Liver (tissue), 9 donors: ENCODE measurements around the gene MRAP2. TPM values are rescaled to one million over a fixed set of nuclear protein-coding genes. Genes with fewer than 3 reads are reported as not detected.

Experiments used
- DNase-seq: peaks from one replicate; pipeline ENCODE4 v3.0.0-alpha.2; 2017; ENCODE audit warnings: low spot score
- H3K27ac ChIP-seq, 2 donors: one replicate each; pipeline ENCODE4 v1.7.0; 2013; ENCODE audit warnings: inconsistent platforms in 2 of 2, low read length in 2 of 2, control low read depth in 1 of 2, low read depth in 1 of 2, mild to moderate bottlenecking in 1 of 2
- H3K27me3 ChIP-seq, 4 donors: one replicate each; pipeline versions ENCODE4 v1.6.1 to v1.7.0; 2013; ENCODE audit warnings: low read length in 3 of 4, inconsistent platforms in 1 of 4, mild to moderate bottlenecking in 1 of 4, moderate library complexity in 1 of 4; ENCODE audit not compliant: control insufficient read depth in 4 of 4, insufficient read depth in 4 of 4
- H3K36me3 ChIP-seq, 4 donors: one replicate each; pipeline versions ENCODE4 v1.6.1 to v1.7.0; 2013; ENCODE audit warnings: low read length in 3 of 4, mild to moderate bottlenecking in 3 of 4, low read depth in 1 of 4, moderate library complexity in 1 of 4; ENCODE audit not compliant: control insufficient read depth in 4 of 4, insufficient read depth in 3 of 4
- H3K4me1 ChIP-seq, 4 donors: one replicate each; pipeline versions ENCODE4 v1.6.1 to v1.7.0; 2013; ENCODE audit warnings: low read length in 3 of 4, mild to moderate bottlenecking in 3 of 4, moderate library complexity in 1 of 4; ENCODE audit not compliant: control insufficient read depth in 4 of 4, insufficient read depth in 4 of 4
- H3K4me3 ChIP-seq, 3 donors: one replicate each; pipeline versions ENCODE4 v1.6.1 to v1.7.0; 2013; ENCODE audit warnings: low read length in 3 of 3, control low read depth in 1 of 3, low read depth in 1 of 3, mild to moderate bottlenecking in 1 of 3
- H3K9ac ChIP-seq, 2 donors: one replicate each; pipeline ENCODE4 v1.7.0; 2013; ENCODE audit warnings: low read length in 2 of 2, mild to moderate bottlenecking in 2 of 2, moderate library complexity in 2 of 2, control low read depth in 1 of 2, low read depth in 1 of 2
- H3K9me3 ChIP-seq, 4 donors: one replicate each; pipeline versions ENCODE4 v1.6.1 to v1.7.0; 2013; ENCODE audit warnings: low read length in 3 of 4; ENCODE audit not compliant: control insufficient read depth in 4 of 4
- CTCF ChIP-seq: fragments of 150-350 bp; IDR thresholded peaks from 2 replicates; pipeline ENCODE4 v1.5.1; 2017; ENCODE audit warnings: improper control_type of control experiment, low read depth, low read length; ENCODE audit not compliant: missing input control
- EGR1 ChIP-seq, 2 donors: IDR thresholded peaks; 2 replicates each; pipeline ENCODE4 v1.6.1; 2016 to 2018; ENCODE audit warnings: antibody characterized with exemption in 2 of 2, low read depth in 2 of 2
- FOXA1 ChIP-seq: IDR thresholded peaks from 2 replicates; pipeline ENCODE4 v1.6.1; 2016; ENCODE audit warnings: antibody characterized with exemption
- FOXA2 ChIP-seq: IDR thresholded peaks from 2 replicates; pipeline ENCODE4 v1.6.1; 2016; ENCODE audit warnings: antibody characterized with exemption
- GABPA ChIP-seq, 2 donors: IDR thresholded peaks in 1 of 2; conservative IDR thresholded peaks in 1 of 2; 2 replicates each; pipeline ENCODE4 v1.6.1; 2016; ENCODE audit warnings: antibody characterized with exemption in 2 of 2, mild to moderate bottlenecking in 1 of 2, moderate library complexity in 1 of 2
- HNF4A ChIP-seq, 2 donors: conservative IDR thresholded peaks; 2 replicates each; pipeline ENCODE4 v1.6.1; 2016; ENCODE audit warnings: antibody characterized with exemption in 2 of 2, mild to moderate bottlenecking in 2 of 2
- HNF4G ChIP-seq: IDR thresholded peaks from 2 replicates; pipeline ENCODE4 v1.6.1; 2016; ENCODE audit warnings: antibody characterized with exemption
- JUND ChIP-seq, 2 donors: IDR thresholded peaks; 2 replicates each; pipeline ENCODE4 v1.6.1; 2016; ENCODE audit warnings: antibody characterized with exemption in 2 of 2
- NR2F2 ChIP-seq: IDR thresholded peaks from 2 replicates; pipeline ENCODE4 v1.6.1; 2016; ENCODE audit warnings: antibody characterized with exemption
- RXRA ChIP-seq, 2 donors: IDR thresholded peaks; 2 replicates each; pipeline ENCODE4 v1.6.1; 2017 to 2018; ENCODE audit warnings: antibody characterized with exemption in 2 of 2, mild to moderate bottlenecking in 1 of 2
- SP1 ChIP-seq: IDR thresholded peaks from 2 replicates; pipeline ENCODE4 v1.6.1; 2018; ENCODE audit warnings: antibody characterized with exemption, mild to moderate bottlenecking
- TAF1 ChIP-seq: conservative IDR thresholded peaks from 2 replicates; pipeline ENCODE4 v1.6.1; 2016; ENCODE audit warnings: antibody characterized with exemption, mild to moderate bottlenecking
- YY1 ChIP-seq: IDR thresholded peaks from 2 replicates; pipeline ENCODE4 v1.6.1; 2016; ENCODE audit warnings: antibody characterized with exemption, mild to moderate bottlenecking
- WGBS: extraction: QIAGEN DNeasy Blood & Tissue Kit; methylation state at CpG from one replicate; pipeline ENCODE4 v1.1.7; 2013; 5-methylcytosine and 5-hydroxymethylcytosine counted together
- polyA plus RNA-seq, 2 donors: library from polyadenylated mRNA; stranded (reverse) in 1 of 2; unstranded in 1 of 2; fragments of 200-250 nt in 1 of 2; fragments of >200 nt in 1 of 2; fragmentation: Nextera tagmentation in 1 of 2; extraction: Ambion mirVana in 1 of 2; gene quantifications; one replicate each; pipeline versions ENCODE4 v1.2.1 to v1.2.3, GENCODE V29; 2013 to 2015
- total RNA-seq, 2 donors: library from RNA; depleted of rRNA; stranded (reverse); fragments of >200 nt; gene quantifications; one replicate each; pipeline ENCODE4 v1.2.3, GENCODE V29; 2014
- TF ChIP-seq, protein P1 (sequence below): IDR thresholded peaks from 2 replicates; pipeline ENCODE4 v1.6.1; 2016; ENCODE audit warnings: antibody characterized with exemption
- TF ChIP-seq, protein P2 (sequence below): IDR thresholded peaks from 2 replicates; pipeline ENCODE4 v1.6.1; 2016; ENCODE audit warnings: antibody characterized with exemption
- TF ChIP-seq, protein P3 (sequence below): IDR thresholded peaks from 2 replicates; pipeline ENCODE4 v1.6.1; 2016; ENCODE audit warnings: antibody characterized with exemption
- donor health status: healthy.
- donor health status: healthy.
- donor health status: healthy.
- donor health status: healthy.
- donor health status: healthy.

The MRAP2 gene
- total and polyA plus RNA-seq, 4 donors: 0.05 to 0.51 (median 0.08) TPM; not detected in 1

DNA sequence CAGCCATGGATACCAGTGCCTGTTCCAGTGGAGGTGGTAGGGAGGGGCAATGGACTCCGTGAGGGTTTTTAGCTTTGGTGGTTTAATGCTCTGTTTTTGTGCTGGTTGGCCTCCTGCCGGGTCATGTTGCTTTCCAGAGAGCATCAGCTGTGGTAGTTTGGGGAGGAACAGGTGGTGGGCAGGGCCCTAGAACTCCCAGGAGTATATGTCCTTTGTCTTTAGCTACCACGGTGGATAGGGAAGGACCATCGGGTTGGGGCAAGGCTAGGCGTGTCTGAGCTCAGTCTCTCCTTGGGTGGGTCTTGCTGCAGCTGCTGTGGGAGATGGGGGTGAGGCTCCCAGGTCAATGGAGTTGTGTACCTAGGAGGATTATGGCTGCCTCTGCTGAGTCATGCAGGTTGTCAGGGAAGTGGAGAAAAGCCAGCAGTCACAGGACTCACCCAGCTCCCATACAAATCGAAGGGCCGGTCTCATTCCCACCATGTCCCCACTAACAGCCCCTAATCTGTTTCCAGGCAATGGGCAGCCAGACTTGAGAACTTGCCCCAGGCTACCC lies 38.9 kb downstream of the MRAP2 start:
- no peaks in the 10 kb centered on the region for H3K9me3 ChIP-seq
- H3K9ac ChIP-seq: no peak overlapping the region
- no peak overlapping the region for H3K4me3 ChIP-seq
- TF ChIP-seq GABPA (IDR thresholded peaks at IDR 0.05 in 1 of 2, conservative IDR thresholded peaks at IDR 0.05 in 1 of 2) (no peak), EGR1 (IDR thresholded peaks at IDR 0.05; ENCODE audit: low read depth in 2 of 2) (no peak), FOXA2 (no peak), TAF1 (no peak), SP1 (no peak), HNF4G (no peak), RXRA (IDR thresholded peaks at IDR 0.05) (no peak), JUND (IDR thresholded peaks at IDR 0.05) (no peak), NR2F2 (no peak), FOXA1 (no peak), HNF4A (conservative IDR thresholded peaks at IDR 0.05) (no peak), YY1 (no peak), CTCF (no peak)
- TF ChIP-seq, protein P1, sequence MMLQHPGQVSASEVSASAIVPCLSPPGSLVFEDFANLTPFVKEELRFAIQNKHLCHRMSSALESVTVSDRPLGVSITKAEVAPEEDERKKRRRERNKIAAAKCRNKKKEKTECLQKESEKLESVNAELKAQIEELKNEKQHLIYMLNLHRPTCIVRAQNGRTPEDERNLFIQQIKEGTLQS: no peak
- TF ChIP-seq, protein P2, sequence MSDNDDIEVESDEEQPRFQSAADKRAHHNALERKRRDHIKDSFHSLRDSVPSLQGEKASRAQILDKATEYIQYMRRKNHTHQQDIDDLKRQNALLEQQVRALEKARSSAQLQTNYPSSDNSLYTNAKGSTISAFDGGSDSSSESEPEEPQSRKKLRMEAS: no peak
- TF ChIP-seq, protein P3, sequence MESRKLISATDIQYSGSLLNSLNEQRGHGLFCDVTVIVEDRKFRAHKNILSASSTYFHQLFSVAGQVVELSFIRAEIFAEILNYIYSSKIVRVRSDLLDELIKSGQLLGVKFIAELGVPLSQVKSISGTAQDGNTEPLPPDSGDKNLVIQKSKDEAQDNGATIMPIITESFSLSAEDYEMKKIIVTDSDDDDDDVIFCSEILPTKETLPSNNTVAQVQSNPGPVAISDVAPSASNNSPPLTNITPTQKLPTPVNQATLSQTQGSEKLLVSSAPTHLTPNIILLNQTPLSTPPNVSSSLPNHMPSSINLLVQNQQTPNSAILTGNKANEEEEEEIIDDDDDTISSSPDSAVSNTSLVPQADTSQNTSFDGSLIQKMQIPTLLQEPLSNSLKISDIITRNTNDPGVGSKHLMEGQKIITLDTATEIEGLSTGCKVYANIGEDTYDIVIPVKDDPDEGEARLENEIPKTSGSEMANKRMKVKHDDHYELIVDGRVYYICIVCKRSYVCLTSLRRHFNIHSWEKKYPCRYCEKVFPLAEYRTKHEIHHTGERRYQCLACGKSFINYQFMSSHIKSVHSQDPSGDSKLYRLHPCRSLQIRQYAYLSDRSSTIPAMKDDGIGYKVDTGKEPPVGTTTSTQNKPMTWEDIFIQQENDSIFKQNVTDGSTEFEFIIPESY: no peak
- no peaks in the 10 kb centered on the region for H3K27me3 ChIP-seq
- no peaks in the 10 kb centered on the region for H3K36me3 ChIP-seq
- DNase-seq: no peak
- H3K27ac ChIP-seq: no peak overlapping the region
- no peaks in the 10 kb centered on the region for H3K4me1 ChIP-seq
- WGBS: 93% methylated on average over 7 of the region's 7 CpGs

- Histone ChIP-seq H3K27ac (no peak overlapping the region), H3K4me3 (no peak overlapping the region), H3K9me3 (no peaks in the 10 kb centered on the region), H3K9ac (no peak overlapping the region), H3K36me3 (no peaks in the 10 kb centered on the region), H3K4me1 (no peaks in the 10 kb centered on the region), H3K27me3 (no peaks in the 10 kb centered on the region)
- WGBS: 61% methylated on average over 6 of the region's 6 CpGs
- TF ChIP-seq CTCF: no peak
- TF ChIP-seq, protein P3: no peak
- TF ChIP-seq YY1: no peak
- TF ChIP-seq, protein P2: no peak
- TF ChIP-seq RXRA (IDR thresholded peaks at IDR 0.05): no peak
- no peak for TF ChIP-seq NR2F2
- TF ChIP-seq GABPA (IDR thresholded peaks at IDR 0.05 in 1 of 2, conservative IDR thresholded peaks at IDR 0.05 in 1 of 2): no peak
- no peak for TF ChIP-seq SP1
- no peak for DNase-seq
These were observed 41.6 kb downstream of the MRAP2 start for GRCh38 chr6:84074988-84075781.
